ENCODE measurements around the gene SPACA7.
"Not testable (repeated sequence)": the region's sequence is repeated elsewhere in the genome, so short reads cannot be mapped to it uniquely, and the experiment has no call there.

The SPACA7 gene

DNA sequence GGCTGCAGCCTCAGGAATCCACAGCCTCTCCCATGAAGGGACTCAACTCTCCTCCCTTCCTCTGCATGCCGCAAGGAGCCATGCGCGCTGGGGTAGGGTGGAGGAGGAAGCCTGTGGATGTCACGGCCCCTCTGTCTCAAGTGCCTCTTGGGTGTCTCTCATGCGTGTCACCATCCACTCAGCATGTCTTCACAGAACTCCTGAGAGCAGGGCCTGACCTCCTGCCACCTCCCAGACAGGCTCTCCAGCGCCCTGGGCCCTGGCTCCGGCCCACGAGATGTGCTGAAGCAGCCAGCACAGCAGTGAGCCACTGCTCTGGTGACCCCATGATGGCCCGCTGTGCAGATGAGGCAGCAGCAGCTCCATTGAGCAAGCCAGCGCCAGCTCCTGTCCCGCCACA lies 25.9 kb upstream of the SPACA7 start:
- DNase-seq (ENCODE audit: low read depth), result no peak

DNA sequence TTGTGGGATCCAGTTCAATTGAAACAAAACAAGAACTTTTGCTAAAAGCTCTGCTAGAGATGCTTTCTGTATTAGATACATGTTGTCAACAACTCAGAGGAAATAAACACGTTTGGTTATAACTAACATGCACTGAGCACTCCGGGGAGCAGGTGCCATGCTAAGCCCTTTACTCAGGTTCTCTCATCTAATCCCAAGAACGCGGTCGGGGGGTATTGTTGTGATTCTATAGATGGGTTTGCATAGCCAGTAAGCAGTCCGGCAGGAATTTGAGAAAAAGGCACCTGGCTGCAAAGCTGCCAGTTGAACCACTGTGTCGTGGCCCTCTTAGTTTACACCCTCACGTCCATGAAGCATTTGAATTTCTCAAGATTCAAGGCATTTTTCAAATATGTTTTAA lies 24.3 kb upstream of the SPACA7 start:
- DNase-seq (ENCODE audit: low read depth), result no peak

DNA sequence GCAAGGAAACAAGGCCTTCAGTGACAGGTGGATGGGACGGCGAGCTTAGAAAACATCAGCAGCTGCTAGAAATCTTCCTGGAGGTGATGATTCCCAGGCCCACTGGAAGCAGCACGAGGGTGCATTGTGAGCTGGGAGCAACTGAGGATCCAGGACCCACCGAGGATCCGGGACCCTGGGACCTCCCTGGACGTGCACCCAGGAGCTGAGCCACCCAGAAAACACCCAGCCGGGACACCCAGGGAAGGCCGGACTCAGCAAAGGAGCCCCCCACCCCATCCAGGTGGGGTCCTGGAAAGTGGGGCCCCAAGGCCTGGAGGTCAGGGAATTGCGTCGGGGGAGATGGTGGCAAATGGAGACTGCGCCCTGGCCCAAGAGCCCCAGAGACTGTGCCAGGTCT lies 22.3 kb upstream of the SPACA7 start:
- DNase-seq (ENCODE audit: low read depth), result no peak

DNA sequence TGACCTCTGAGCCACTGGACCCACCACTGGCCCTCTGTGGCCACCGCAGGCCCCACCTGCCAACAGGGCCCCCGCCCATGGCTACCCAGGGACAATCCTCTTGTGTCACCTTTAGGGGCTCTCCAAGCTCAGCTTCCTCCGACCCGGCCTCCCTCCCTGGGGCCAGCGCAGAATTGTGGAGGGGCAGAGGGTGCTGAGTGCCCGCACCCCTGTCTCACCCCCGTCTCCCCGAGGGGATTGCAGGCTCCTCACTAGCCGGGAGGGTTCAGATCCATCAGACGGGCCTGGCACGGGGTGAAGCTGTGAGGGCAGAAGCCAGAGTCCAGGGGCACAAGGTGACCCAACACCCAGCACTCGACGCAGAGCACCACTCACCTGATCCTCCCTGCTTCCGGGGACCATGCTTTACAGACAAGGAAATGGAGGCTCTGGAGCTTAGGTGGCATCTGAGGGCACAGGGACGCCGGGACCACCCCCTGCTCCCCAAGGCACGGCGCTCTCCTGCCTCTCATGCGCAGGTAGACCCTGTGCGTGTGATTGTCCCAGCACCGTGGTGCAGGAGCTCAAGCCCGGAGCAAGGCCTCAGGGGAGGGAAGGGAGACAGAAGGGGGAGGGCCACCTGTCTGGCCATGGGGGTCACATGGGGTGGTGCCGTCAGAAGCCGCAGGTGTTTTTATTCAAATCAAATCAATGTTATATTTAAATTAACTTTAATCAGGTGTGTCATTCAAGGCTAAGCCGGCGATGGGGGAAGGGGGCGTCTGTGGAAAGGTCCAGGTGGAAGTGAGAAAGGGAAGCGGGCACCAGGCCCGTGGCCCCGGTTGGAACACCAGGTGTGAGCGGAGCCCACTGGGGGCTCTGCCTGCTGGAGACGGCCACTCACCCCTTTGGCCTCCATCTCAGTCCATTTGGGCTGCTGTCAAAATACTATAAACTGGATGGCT lies 21.6 kb upstream of the SPACA7 start:
- DNase-seq (ENCODE audit: low read depth), result no peak

- DNase-seq (ENCODE audit: low read depth), result no peak
Measured at GRCh38 chr13:112355274-112355838, 20.8 kb upstream of the SPACA7 start.

GRCh38 chr13:112356190-112356589 lies 20.0 kb upstream of the SPACA7 start:
- no peak for DNase-seq (ENCODE audit: low read depth)

GRCh38 chr13:112358156-112358555 lies 18.0 kb upstream of the SPACA7 start:
- no peak for DNase-seq (ENCODE audit: low read depth)

DNA sequence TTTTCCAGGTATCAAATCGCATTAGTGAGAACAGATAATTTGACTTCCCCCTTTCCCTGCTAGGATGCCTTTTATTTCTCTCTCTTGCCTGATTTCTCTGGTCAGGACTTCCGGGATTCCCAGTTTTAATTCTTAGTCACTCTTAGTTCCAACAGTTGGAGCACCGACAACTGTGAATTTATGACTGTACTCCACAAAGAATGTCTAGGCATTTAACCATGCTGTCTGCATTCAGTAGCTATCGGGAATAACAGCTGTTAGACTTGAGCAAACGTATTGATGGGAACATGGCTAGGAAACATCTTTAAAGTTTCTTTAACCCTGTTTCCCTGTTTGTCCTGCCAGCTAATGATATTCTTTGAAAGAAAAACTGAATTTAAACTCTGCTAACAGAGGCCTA lies 14.1 kb upstream of the SPACA7 start:
- DNase-seq (ENCODE audit: low read depth), result no peak

DNA sequence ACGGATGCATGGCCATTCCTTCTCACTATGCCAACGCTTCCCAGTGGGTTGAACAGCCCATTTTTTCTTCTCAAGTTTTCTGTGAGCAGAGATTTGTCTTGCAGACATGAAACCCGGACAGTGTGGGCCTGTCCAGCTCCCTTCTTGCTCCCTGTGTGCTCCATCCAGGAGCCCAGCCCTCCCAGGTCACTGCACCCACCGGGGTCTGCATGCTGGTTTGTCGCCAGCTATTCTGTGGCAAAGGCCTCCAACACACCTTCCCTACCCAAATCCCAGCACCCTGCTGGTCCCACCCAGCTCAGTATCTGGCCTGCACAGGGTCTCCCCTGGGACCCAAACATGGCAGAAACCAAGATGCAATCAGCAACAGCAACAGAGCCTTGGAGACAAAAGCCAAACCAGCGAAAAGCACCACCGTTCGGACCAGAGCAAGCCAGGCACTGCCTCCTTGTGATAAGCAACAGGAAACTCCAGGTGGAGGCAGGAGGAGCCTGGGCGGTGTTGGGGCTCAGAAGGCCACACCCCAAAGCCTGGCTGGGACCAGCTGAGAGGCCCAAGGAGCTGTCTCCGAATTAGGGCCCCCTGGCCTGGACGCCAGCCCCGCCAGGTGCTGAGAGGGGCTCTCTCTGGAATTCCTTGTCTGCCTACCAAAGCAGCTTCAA lies 12.2 kb upstream of the SPACA7 start:
- no peak for DNase-seq (ENCODE audit: low read depth)

- no peak for DNase-seq (ENCODE audit: low read depth)
Measured at GRCh38 chr13:112366907-112367646, 9.1 kb upstream of the SPACA7 start.

- no peak for DNase-seq (ENCODE audit: low read depth)
Measured at GRCh38 chr13:112368883-112369282, 7.3 kb upstream of the SPACA7 start.

DNA sequence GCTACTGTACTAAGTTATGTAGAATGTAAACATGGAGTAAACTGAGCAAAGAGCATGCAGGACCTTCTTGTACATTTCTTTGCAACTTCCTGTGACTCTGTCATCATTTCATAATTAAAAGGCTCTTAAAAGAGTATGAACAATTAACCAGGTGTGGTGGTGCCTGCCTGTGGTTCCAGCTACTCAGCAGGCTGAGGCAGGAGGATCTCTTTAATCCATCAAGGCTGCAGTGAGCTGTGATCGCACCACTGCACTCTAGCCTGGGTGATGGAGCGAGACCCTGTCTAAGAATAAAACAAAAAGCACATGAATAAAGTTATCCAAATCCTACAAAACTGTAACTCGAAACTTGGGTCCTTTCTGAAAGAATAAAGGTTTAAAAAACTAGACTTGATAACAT lies 5.8 kb upstream of the SPACA7 start:
- no peak for DNase-seq (ENCODE audit: low read depth)

GRCh38 chr13:112374271-112374670 lies 1.9 kb upstream of the SPACA7 start:
- DNase-seq (ENCODE audit: low read depth), result no peak

DNA sequence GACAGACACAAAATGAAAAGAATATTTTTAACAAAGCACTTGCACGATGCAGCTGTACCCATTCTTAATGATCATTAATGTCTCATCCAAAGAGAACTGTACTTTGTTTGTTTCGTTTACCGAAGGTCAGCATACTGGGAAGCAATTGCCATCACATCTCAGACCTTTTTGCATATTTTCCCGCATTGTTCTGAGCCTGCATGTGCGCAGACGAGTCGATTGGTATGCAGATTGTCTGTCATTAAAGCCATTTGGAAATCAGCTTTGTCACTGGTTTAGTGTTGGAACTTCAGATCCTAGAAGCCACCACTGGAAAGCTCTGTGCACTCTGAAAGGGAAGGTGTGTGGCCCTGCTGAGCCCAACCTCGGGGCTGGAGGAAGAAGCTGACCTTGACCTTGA lies 15.6 kb downstream of the SPACA7 start:
- no peak for DNase-seq (ENCODE audit: low read depth)

GRCh38 chr13:112392719-112393118 lies 16.6 kb downstream of the SPACA7 start:
- no peak for DNase-seq (ENCODE audit: low read depth)

DNA sequence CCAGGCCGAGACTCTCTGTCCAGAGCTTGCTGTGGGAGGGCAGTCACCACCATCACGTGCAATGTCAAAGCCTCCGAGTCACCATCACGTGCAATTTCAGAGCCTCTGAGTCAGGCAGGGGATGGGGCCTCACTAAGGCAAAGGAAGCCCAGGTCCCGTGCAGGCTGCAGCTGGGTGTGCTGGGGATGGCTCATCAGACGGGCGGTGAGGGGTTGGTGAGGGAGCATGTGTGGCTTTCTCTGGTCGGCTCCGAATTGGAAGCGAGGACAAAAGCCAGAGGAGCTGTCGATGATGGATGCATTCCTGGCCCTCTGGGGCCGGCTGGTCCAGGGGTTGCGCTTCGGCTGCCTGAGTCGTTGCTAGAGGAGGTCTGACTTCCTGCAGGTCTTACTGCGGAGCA lies 18.9 kb downstream of the SPACA7 start:
- DNase-seq (ENCODE audit: low read depth), result not testable (repeated sequence)

GRCh38 chr13:112395941-112396340 lies 19.8 kb downstream of the SPACA7 start:
- not testable (repeated sequence) for DNase-seq (ENCODE audit: low read depth)

DNA sequence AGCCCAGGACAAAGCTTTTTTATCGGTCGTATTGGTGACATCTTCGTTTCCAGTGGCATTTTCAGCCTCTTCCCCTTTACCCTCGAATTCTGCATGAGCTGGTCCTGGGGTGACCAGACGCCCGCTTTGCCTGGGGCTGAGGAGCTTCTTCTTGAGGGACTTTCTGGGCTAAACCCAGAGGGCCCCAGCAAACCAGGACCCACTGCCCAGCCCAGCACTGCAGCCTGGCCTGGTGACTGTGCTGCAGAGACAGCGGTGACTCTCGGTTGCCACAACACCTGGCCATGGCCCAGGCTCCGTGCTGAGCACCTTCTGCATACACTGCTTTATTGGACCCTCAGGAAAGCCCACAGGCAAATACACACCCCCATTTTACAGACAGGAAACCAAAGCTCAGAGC lies 21.0 kb downstream of the SPACA7 start:
- no peak for DNase-seq (ENCODE audit: low read depth)

GRCh38 chr13:112398347-112398746 lies 22.2 kb downstream of the SPACA7 start:
- DNase-seq (ENCODE audit: low read depth), result not testable (repeated sequence)

GRCh38 chr13:112409828-112410227 lies 33.7 kb downstream of the SPACA7 start:
- DNase-seq (ENCODE audit: low read depth), result not testable (repeated sequence)

DNA sequence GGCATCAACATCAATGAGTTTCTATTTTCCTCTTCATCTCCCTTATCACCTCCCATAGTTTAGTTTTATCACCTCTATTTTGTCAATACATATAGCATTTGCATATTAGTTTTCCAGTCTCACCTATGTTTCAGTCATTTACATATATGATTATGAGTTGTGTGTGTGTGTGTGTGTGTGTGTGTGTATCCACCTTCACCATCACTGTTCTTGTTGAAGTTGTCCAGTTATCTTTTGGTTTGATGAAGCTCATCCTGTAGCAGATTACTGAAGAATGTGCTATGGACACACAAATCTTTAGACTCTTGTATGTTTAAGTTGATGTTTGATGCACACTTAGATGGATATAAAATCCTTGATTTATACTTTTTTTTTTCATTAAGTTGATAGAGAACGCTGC lies 40.5 kb downstream of the SPACA7 start:
- no peak for DNase-seq (ENCODE audit: low read depth)

- no peak for DNase-seq (ENCODE audit: low read depth)
Measured at GRCh38 chr13:112417079-112417478, 40.9 kb downstream of the SPACA7 start.
